Smooth muscle cell (in vitro differentiated cells): ENCODE measurements around the gene FAM180A. TPM values are rescaled to one million over a fixed set of nuclear protein-coding genes. Genes with fewer than 3 reads are reported as not detected.

Experiments used
- DNase-seq: peaks from one replicate; lab custom pipeline; 2025; ENCODE audit not compliant: unreplicated experiment; lab: John Stamatoyannopoulos, UW
- H2AFZ ChIP-seq: fragments of 200-600 bp; sonication (generic); 2 replicates; pipeline ENCODE4 v1.6.0; 2016; ENCODE audit warnings: antibody characterized with exemption, low read depth, mild to moderate bottlenecking
- H3F3A ChIP-seq: fragments of 200-600 bp; sonication (generic); 2 replicates; pipeline ENCODE4 v1.6.0; 2017; ENCODE audit warnings: antibody characterized with exemption, low read depth
- H3K27ac ChIP-seq: fragments of 200-600 bp; sonication (generic); 2 replicates; pipeline ENCODE4 v1.5.1; 2016; ENCODE audit warnings: low read depth, mild to moderate bottlenecking
- H3K27me3 ChIP-seq: fragments of 200-600 bp; sonication (generic); 2 replicates; pipeline ENCODE4 v1.6.1; 2016; ENCODE audit warnings: low read depth, mild to moderate bottlenecking
- H3K36me3 ChIP-seq: fragments of 200-600 bp; sonication (generic); 2 replicates; pipeline ENCODE4 v1.5.1; 2016; ENCODE audit warnings: low read depth
- H3K4me1 ChIP-seq: fragments of 200-600 bp; sonication (generic); 2 replicates; pipeline ENCODE4 v1.5.1; 2016; ENCODE audit warnings: low read depth
- H3K4me2 ChIP-seq: fragments of 200-600 bp; sonication (generic); 2 replicates; pipeline ENCODE4 v1.6.0; 2016; ENCODE audit warnings: mild to moderate bottlenecking
- H3K4me3 ChIP-seq: fragments of 200-600 bp; sonication (generic); 2 replicates; pipeline ENCODE4 v1.5.1; 2016; ENCODE audit warnings: mild to moderate bottlenecking
- H3K79me2 ChIP-seq: fragments of 200-600 bp; sonication (generic); 2 replicates; pipeline ENCODE4 v1.6.0; 2016; ENCODE audit warnings: low read depth, mild to moderate bottlenecking
- H3K9ac ChIP-seq: fragments of 200-600 bp; sonication (generic); 2 replicates; pipeline ENCODE4 v1.6.0; 2016; ENCODE audit warnings: low read depth
- H3K9me3 ChIP-seq: fragments of 200-600 bp; sonication (generic); replicated peaks from 2 replicates; pipeline ENCODE4 v1.5.1; 2016; ENCODE audit warnings: low read depth
- H4K20me1 ChIP-seq: fragments of 200-600 bp; sonication (generic); 2 replicates; pipeline ENCODE4 v1.6.0; 2016; ENCODE audit warnings: low read depth
- WGBS: methylation state at CpG from one replicate; pipeline ENCODE4 v1.1.7; 2016; ENCODE audit warnings: low lambda C conversion rate; 5-methylcytosine and 5-hydroxymethylcytosine counted together
- polyA plus RNA-seq: library from polyadenylated mRNA; unstranded; fragments of >200 nt; fragmentation: Nextera tagmentation; extraction: Ambion mirVana; gene quantifications from 2 replicates; pipeline ENCODE4 v1.2.1, GENCODE V29; 2016
- total RNA-seq: library from RNA; depleted of rRNA; stranded (reverse); fragments of >200 nt; gene quantifications from 2 replicates; pipeline ENCODE4 v1.2.3, GENCODE V29; 2014
- TF ChIP-seq, protein P1 (sequence below): fragments of 200-600 bp; sonication (generic); IDR thresholded peaks from 2 replicates; pipeline ENCODE4 v1.5.1; 2017; ENCODE audit warnings: borderline replicate concordance, mild to moderate bottlenecking, antibody characterized with exemption; ENCODE audit not compliant: insufficient read depth, poor library complexity, severe bottlenecking

FAM180A gene
- total and polyA plus RNA-seq, 2 experiments from 2014 or later = 0.14 TPM; not detected in 1

DNA sequence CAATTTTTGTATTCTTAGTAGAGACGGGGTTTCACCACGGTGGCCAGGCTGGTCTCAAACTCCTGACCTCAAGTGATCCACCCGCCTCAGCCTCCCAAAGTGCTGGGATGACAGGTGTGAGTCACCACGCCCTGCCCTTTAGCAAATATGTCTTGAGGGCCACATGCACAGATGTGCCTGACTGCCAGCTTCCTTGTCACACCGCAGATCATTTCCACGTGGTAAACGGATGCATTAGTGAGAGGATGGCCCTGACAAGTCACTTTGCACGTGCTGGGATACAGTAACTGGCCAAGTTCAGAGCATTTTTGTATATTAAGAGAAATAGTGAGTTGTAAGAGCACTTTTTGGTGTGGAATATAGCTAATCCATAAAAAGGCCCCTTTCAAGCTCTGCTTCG lies 44.3 kb upstream of the FAM180A start:
- 91% methylated on average over 9 of the region's 9 CpGs for WGBS
- Histone ChIP-seq H3K79me2 (no peaks in the 10 kb centered on the region), H3K4me3 (no peak overlapping the region), H3F3A (no peaks in the 10 kb centered on the region), H3K27me3 (no peaks in the 10 kb centered on the region), H3K4me2 (no peak overlapping the region), H3K9me3 (no peaks in the 10 kb centered on the region), H3K27ac (no peak overlapping the region), H2AFZ (no peak overlapping the region), H3K9ac (no peak overlapping the region), H3K36me3 (no peaks in the 10 kb centered on the region), H3K4me1 (no peaks in the 10 kb centered on the region), H4K20me1 (no peaks in the 10 kb centered on the region)
- no peak for DNase-seq
- TF ChIP-seq, protein P1, sequence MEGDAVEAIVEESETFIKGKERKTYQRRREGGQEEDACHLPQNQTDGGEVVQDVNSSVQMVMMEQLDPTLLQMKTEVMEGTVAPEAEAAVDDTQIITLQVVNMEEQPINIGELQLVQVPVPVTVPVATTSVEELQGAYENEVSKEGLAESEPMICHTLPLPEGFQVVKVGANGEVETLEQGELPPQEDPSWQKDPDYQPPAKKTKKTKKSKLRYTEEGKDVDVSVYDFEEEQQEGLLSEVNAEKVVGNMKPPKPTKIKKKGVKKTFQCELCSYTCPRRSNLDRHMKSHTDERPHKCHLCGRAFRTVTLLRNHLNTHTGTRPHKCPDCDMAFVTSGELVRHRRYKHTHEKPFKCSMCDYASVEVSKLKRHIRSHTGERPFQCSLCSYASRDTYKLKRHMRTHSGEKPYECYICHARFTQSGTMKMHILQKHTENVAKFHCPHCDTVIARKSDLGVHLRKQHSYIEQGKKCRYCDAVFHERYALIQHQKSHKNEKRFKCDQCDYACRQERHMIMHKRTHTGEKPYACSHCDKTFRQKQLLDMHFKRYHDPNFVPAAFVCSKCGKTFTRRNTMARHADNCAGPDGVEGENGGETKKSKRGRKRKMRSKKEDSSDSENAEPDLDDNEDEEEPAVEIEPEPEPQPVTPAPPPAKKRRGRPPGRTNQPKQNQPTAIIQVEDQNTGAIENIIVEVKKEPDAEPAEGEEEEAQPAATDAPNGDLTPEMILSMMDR = no peak

DNA sequence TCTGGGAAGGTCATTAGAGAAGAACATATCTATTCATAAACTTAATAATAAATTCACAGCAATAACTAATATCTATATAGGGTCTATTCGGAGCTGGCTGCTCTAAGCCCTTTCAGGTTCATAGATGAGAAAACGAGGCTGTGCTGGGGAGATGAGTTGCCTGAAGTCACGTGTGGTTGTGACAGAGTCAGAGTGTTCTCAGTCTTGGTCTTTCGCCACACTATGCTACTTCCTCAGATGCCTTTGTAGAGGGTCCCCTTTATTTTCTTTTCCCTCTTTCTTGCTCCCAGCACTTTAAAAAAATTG lies 43.7 kb upstream of the FAM180A start:
- Histone ChIP-seq H2AFZ (no peak overlapping the region), H3F3A (no peaks in the 10 kb centered on the region), H3K27ac (no peak overlapping the region), H3K36me3 (no peaks in the 10 kb centered on the region), H3K9me3 (no peaks in the 10 kb centered on the region), H3K4me3 (no peak overlapping the region), H3K9ac (no peak overlapping the region), H3K79me2 (no peaks in the 10 kb centered on the region), H3K27me3 (no peaks in the 10 kb centered on the region), H4K20me1 (no peaks in the 10 kb centered on the region), H3K4me2 (no peak overlapping the region), H3K4me1 (no peaks in the 10 kb centered on the region)
- no peak for DNase-seq
- 72% methylated on average over 4 of the region's 4 CpGs for WGBS
- TF ChIP-seq, protein P1 = no peak

DNA sequence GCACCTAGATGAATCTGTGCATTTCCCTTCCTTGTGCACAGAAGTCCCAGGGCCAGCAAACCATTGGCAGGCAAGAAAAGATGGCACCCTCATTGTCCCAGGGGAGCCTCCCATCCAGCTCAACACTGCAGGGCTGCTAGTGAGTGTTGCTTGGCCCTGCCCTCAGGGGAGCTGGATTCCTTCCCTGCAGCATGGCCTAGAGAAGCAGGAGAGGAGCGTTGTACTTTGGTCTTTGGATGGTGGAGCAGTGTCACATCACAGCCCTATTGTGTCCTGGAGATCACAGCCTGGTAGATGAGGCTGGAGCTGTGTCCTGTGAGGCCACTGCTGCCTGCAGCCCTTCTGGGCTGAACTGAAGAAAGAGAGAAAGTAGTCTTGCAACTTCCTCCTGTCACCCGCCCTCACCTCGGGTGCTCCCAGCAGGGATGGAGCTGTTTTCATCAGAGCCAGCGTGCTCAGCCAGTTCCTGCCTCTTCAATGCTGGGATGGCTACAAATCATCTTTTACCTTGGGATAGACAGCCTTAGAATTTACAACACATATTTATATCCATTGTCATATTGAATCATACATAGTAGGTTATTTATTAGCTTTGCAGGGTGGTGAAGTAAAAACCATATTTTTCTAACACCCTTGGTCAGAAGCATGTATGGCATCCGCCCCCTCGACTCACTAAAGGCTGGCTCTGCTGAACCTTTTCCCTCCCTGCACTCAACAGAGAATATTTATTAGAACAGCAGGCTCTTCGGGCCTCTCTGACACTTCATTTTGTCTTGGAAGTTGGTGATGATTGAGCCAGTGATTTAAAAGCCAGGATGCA lies 43.1 kb upstream of the FAM180A start:
- Histone ChIP-seq H3K27me3 (no peaks in the 10 kb centered on the region), H3K36me3 (no peaks in the 10 kb centered on the region), H3K4me3 (no peak overlapping the region), H3K79me2 (no peaks in the 10 kb centered on the region), H3K4me2 (no peak overlapping the region), H2AFZ (no peak overlapping the region), H4K20me1 (no peaks in the 10 kb centered on the region), H3K4me1 (no peaks in the 10 kb centered on the region), H3K27ac (no peak overlapping the region), H3K9me3 (no peaks in the 10 kb centered on the region), H3K9ac (no peak overlapping the region), H3F3A (no peaks in the 10 kb centered on the region)
- 73% methylated on average over 7 of the region's 7 CpGs for WGBS
- DNase-seq = no peak
- TF ChIP-seq, protein P1 = no peak

DNA sequence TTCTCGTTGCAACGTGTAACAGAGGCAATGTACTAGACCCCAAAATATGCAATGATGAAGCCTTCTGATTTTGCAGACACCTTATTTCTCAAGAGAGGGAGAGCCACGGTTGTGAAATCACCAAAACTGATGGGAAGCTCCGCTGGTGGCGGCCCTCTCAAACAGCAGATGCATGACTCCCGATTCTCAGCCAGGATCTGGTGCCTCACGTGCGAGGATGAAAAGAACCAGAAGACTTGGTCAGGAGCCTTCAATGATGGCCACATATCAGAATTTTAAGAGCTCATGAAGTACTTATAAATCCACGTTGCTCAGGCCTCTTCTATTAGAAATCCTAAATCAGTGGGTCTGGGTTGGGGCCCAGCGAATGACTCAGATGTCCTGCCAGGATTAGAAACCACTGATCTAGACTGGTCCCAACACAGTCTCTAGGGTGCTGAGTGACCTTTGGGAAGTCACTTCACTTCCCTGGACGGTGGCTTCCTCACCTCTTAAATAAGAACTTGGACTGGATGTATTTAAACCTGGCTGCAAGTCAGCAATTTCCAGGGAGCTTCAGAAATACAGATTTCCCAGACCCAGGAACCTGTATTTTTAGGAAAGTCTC lies 41.9 kb upstream of the FAM180A start:
- H3K27ac ChIP-seq = no peak overlapping the region
- no peaks in the 10 kb centered on the region for H3K79me2 ChIP-seq
- H3K9me3 ChIP-seq = no peaks in the 10 kb centered on the region
- no peak overlapping the region for H3K4me2 ChIP-seq
- WGBS = 75% methylated on average over 11 of the region's 11 CpGs
- DNase-seq = no peak
- H3K27me3 ChIP-seq = no peaks in the 10 kb centered on the region
- H4K20me1 ChIP-seq = no peaks in the 10 kb centered on the region
- no peaks in the 10 kb centered on the region for H3K36me3 ChIP-seq
- no peaks in the 10 kb centered on the region for H3F3A ChIP-seq
- no peak overlapping the region for H3K4me3 ChIP-seq
- TF ChIP-seq, protein P1 = no peak
- H3K4me1 ChIP-seq = no peaks in the 10 kb centered on the region
- H2AFZ ChIP-seq = no peak overlapping the region
- no peak overlapping the region for H3K9ac ChIP-seq
